GM21528 (cell line): ENCODE measurements around the gene SSH2.
"Not testable (repeated sequence)": the region's sequence is repeated elsewhere in the genome, so short reads cannot be mapped to it uniquely, and the experiment has no call there.

ENCODE experiments used
- ATAC-seq: cut with Tn5 transposase; IDR thresholded peaks from one replicate; pipeline ENCODE4 v1.9.1; 2021; ENCODE audit warnings: mild to moderate bottlenecking, moderate library complexity; ENCODE audit not compliant: unreplicated experiment, low FRiP score

The SSH2 gene

DNA sequence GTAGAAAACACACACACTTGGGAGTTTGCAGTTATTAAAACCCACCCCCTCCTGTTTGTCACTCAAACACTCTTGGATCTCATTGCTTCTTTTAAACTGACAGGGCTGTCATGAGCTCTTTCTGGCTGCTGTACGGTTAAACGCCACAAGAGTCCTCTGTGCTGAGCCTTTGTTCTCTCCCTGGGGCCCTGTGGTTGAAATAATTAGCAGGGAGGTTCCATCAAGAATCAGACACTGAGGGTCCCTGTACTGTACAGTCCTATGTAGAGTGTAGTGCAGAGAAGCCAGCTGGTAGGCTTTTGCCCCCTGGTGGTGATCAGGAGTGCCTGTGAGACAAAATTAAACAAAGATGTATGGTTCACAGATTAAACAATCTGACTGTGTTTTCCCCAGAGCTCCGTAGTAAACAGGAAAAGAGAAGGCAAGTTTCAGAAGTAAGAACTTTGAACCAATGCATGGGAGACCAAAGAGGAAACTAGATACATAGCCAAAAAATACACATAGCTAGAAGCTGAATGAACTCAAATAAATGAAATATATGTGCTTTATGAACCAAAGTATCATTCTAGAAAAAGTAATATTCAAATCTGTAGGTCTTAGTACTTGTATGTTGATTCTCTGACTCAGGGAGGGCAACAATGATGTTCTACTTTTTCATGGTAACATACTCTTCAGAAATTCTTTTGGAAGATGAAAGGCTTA is 1.4 kb upstream of the SSH2 start:
- peak; percentile 65 for ATAC-seq

DNA sequence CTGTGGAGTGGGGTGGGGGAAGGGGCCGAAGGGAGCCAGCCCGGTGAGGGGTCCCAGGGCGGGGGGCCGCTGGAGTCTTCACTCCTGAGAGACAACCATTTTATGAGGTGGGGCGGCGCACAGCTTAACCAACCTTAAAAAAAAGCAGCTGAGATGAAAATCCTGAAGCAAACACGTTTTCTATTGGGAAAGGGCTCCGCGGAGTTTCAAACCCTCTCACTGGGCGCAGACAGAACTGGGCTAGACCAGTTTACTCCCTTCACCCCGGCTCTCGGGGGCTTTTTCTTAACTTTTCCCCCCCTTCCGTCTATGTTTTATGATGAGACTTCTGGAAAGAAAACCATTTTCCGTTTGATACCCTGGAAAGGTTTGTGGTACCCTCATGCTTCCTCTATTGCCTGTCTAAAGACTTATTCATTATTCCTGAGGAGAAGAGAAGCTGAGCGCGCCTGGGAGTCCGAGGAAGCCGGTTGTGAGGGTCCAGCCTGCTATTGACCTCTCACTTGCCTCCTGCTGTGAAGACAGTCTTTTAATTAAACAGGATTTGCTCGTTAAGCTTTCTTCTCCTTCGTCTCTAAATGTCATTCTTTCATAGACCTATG is 482 bp upstream of the SSH2 start:
- ATAC-seq = no peak

DNA sequence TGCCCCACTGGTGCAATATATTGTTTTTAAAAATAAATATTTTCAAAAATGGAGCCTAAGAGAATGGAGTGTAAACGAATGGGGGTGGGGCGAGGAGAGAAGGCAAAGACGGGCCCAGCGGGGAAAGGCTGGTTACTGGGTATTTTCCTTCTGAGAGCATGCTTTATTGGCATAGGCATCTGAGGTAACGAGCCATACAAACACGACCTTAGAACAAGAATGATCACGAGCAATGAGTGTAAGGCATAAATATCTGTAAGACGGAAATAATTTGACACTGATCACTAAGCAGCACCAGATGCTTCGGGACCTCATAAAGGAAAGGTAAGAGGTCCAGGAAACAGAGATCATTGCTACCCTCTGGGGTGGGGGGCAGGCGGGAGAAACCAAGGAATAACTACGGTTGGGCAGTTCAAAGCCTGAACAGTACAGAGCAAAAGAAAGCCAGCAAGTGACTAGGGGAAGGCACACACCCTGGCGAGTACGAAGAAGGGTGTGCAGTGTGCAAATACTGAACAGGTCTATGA is 959 bp downstream of the SSH2 start:
- peak; percentile 10 for ATAC-seq

DNA sequence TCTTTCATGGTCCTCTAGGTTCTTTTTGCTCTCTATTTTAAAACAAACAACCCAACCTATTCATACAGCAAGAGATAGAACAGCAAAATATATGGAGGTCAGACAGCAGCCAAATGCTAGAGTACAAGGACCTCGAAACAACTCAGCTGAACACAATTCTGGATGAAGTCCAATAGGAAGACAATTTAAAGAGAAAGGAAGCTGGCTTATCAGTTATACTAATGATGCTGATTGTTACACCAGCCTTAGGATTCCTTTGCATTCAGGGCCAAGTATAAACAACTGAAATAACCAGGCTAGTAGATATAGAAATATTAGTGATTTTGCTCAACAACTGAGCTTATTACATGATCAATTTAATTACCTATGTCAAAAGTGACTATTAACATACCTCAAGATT is 2.5 kb downstream of the SSH2 start:
- ATAC-seq = no peak

DNA sequence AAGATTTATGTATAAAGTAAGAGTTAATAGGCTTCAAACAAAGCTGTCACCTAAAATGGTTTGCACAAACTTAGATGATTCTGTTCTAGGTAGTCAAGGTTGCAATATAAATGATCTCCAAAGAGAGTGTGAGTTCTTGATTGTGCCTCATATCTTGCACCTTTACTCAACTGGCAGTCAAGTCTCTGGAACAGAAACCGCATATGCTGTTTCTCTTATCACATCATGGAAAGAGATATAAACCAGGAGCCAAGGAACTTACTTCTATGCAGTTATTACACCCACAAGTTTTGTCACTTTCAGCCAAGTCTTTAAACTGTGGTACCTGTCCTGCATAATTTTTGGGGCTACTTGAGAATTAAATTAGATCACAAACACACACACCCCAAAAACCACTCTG is 5.2 kb downstream of the SSH2 start:
- no peak for ATAC-seq

DNA sequence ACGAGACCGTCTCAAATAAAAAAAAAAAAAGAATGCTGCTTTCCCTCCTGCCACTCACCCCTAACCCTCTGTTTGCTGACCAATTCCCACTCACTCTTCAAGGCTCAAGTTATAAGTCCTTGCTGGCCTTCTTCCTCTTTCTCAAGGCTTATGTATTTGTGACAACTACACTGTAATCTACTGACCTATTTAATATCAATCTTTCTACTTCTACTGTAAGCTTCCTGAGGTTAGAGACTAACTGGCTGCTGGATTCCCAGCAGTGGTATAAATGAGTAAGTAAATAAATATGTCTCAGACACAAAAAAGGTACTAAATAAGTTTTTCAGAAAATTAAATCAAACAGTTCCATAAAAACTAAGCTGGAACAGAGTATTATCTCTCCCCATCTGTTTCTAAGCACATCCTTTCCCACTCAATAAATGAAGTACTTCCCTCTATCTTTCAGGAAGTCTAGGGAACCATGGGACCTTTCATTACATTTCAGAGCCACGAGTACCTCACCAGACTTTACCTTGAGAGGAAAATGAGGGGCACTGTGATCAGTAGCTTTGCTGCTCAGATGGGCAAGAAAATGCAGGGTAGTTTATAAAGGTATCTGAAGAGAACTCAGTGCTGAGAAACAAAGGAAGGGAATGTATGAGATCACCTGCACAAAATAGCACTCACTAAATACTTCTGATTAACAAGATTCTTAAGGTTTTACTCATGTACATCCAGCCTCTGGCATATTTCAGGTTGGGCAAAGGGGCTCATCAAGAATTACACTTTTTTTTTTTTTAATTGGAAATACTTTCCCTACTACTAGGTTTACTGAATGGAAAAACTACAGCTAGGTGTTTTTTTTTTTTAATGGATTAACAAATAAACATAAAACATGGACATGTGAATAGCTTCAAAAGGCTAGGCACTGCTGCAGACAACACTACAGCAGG is 10.8 kb downstream of the SSH2 start:
- no peak for ATAC-seq

DNA sequence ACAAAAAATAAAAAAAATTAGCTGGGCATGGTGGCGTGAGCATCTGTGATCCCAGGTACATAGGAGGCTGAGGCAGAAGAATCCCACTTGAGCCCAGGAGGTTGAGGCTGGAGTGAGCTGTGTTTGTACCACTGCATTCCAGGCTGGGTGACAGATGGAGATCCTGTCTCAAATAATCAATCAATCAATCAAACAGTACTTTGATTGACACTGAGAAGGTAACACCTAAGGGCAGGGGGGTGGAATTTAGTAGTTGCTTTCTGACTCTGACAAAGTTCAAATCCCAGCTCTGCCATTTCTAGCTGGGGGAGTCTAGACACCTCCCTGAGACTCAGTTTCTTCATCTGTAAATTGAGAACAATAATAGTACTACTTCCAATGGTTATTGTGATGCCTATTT is 12.0 kb downstream of the SSH2 start:
- ATAC-seq = no peak

DNA sequence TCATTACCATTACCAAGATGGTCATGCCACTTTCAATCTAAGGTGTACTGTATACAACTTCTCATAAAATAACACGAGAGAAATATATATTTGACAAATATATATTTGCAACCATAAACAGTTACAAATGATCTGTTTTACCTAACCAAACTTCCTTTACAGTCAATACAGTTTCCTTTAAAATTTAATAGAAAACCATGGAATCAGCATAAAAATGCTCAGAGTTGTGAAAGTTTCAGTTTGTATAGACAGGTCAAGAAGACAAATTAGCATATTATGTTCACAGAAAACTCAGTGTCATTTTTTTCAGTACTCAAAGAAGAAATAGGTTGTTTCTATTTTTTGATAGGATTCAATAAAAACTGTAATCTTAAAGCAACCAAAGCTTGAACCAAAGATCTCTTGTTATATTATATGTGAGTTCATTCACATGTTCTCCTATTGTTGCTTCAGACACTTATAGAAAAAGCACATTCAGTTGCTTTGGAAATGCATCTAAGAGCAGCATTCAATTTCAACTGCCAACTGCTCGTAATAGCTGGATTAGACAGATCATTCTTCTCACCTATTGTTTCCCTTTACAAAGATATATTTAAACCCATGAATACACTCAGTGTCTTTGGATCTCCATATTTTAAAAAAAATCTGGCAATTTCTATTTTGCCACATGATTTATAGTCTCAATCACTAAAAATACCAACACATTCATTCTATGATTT is 15.1 kb downstream of the SSH2 start:
- ATAC-seq = no peak

DNA sequence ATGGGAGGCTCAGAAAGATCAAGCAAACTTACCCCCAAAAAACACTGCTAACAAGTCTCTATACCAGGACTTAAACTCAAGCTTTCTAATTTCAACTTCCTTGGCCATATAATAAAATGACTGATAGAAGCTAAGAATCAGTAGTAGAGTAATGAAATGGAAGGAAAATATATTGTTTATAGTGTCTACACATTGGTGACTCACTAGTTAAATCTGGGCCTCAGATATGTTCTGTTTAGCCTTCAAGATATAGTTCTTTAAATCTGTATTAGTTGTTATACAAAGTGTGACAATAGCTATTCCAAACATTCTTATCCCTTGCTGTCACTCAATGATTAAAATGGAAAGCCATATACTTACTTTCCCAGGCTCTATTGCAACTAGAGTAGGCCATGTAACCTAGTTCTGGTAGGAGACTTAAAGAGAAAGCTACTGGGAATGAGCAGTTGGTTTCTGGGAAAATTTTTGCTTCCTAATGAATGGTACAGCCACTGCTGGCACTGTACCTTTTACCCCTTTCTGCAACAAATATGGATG is 18.3 kb downstream of the SSH2 start:
- no peak for ATAC-seq

DNA sequence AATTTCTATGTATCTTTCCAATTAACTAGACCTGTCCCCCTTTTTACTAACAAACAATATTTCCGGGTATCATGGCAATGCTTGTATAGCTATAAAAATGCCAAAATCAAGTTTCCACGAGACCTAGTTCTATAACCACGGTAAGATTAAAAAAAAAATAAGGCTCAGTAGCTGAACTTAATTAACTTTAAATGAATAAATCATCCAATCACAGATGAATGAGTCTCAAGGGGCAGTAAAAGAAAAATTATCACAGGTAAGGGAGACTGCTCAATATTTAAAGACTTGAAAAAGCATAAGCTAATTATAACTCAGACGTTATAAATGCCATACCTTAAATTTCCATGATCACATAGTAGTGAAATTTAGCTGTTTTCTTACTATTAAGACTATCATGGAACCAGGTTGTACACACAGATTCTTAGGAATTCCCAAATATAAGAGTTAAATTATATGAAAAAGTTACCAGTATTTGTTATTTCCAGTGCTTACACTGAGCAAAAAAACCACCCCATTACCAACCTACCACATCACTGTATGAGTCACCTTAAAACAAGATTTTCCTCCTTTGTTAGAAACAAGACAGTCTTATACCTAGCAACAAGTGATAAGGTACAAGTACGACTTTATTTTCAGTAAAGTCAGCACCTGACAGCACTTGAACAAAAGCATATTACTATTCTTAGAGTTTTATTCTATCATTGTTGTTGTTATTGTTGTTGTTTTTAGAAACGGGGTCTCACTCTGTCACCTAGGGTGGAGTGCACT is 20.6 kb downstream of the SSH2 start:
- ATAC-seq = no peak

DNA sequence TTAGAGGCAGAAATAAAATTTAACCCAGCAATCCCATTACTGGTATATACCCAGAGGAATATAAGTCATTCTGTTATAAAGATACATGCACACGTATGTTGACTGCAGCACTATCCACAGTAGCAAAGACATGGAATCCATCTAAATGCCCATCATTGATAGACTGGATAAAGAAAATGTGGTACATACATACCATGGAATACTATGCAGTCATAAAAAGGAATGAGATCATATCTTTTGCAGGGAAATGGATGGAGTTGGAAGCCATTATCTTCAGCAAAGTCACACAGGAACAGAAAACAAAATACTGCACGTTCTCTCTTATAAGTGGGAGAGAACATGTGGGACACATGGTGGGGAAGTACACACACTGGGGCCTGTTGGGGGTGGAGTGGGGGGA is 23.1 kb downstream of the SSH2 start:
- ATAC-seq = no peak

DNA sequence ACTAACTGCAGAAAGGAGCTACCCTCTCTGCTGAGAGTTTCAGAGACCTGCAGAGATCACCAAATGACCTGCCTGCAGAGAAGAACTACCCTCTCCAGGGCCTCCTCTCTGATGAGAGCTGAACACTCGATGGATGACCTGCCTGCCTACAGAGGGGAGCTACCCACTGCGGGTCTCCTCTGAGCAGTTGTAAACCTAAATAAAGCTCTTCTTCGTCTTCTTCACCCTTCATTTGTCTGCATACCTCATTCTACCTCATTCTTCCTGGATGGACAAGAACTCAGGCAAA is 24.2 kb downstream of the SSH2 start:
- no peak for ATAC-seq

DNA sequence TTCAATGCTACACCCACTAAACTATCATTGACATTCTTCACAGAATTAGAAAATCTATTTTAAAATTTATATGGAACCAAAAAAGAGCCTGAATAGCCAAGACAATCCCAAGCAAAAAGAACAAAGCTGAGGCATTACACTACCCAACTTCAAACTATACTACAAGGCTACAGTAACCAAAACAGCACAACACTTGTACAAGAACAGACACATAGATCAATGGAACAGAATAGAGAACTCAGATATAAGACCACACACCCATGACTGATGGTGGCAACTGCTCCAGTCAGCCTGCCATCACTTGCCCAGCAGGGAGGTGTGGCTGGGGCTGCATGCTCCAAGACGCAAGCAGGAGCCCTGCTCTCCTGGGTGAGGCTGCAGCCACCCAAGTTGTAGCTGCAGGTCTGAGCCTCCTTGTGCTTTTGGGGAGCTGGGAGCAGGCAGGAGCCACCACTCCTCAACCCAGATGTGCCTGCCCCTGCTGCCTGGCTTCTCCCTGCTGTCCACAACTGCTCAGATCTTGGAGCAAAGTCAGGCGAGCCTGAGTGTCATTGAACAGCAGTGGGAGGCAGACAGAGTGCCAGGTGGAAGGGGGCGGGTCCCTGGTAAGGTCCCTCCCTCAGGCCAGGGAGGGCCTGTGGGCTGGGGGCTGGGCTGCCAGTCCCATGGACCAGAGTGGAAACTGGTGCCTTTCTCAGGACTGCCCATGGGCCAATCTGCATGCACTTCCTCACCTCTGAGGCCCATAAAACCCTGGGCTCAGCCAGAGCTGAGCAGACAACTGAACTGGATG is 24.7 kb downstream of the SSH2 start:
- no peak for ATAC-seq

DNA sequence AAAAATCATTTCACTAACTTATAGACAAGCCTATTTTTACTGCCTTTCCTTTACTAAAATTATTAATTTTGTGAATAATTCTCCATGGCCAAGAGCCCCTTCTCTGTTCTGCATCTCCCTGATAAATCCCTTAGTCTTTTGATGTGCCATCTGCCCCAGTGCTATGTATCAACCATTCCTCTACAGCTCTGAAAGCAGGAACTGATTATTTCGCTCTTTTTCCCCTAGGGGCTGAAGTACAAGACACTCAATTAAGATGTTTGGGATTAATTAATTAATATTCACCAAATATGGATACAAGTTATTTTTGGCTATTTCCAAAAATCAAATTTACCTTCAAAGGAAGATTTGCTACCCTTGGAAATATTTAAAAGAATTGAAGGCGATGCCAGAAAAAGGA is 26.6 kb downstream of the SSH2 start:
- no peak for ATAC-seq

DNA sequence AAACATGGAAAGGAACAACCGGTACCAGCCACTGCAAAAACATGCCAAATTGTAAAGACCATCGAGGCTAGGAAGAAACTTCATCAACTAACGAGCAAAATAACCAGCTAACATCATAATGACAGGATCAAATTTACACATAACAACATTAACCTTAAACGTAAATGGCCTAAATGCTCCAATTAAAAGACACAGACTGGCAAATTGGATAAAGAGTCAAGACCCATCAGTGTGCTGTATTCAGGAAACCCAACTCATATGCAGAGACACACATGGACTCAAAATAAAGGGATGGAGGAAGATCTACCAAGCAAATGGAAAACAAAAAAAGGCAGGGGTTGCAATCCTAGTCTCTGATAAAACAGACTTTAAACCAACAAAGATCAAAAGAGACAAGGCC is 32.9 kb downstream of the SSH2 start:
- ATAC-seq = not testable (repeated sequence)

DNA sequence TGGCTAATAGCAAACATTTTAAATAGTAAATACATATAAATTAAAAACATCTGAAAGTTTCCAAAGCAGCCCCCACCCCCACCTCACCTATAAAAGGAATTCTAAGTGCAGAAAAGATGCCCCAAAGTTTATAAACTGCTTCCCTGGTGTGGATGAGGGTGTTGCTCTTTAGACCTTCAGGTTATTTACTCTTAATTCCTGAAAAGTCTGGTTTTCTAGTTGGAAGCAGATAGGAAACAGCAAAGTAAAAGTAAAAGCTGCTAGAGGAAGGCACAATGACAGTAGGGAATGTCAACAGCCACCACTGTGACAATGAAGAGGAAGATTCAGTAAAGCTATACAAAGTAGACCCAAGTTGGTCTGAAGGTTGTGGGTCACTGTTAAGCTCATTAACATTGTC is 37.8 kb downstream of the SSH2 start:
- no peak for ATAC-seq

DNA sequence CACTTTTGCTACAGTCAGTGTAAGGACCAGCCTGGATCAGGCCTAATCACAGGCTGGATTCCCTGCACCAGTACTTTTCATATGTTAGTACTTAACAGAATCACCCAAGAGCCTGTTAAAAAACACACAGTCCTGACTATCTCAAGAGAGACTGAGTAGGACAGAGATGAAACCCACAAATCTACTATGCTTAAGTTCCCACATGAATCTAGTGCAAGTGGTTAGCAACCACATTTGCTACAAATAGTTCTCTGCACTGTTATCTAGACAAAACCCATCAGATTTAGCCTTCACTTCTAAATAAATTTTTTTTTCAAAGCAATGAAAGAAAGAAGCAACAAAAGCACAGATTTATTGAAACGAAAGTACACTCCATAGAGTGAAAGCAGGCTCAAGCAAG is 38.9 kb downstream of the SSH2 start:
- no peak for ATAC-seq

DNA sequence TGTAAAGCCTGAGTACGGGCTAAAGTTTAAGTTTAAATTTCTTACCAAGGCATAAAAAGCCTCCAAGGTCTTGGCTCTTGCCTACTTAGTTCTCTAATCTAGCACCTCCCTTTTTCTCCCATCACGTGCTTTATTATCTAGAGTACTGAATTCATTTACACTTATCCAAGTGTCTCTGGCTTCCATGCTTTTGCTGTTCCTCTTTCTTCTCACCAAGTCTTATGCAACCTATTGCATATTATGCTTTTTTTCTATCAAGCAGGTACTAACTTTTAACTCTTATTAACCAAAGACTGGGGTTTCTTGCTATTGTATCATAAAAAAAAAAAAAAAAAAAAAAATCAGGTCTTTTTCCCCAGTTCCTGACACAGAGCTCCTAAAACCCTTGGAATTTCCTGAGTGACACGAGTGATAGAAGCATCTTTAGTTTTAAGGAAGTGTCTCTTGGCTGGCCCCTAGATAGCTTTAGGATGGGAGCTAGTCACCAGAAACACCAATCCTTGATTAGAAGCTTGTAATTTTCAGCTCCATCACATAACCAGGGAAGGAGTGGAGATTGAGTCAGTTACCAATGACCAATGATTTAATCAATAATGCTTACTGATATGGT is 44.9 kb downstream of the SSH2 start:
- no peak for ATAC-seq

DNA sequence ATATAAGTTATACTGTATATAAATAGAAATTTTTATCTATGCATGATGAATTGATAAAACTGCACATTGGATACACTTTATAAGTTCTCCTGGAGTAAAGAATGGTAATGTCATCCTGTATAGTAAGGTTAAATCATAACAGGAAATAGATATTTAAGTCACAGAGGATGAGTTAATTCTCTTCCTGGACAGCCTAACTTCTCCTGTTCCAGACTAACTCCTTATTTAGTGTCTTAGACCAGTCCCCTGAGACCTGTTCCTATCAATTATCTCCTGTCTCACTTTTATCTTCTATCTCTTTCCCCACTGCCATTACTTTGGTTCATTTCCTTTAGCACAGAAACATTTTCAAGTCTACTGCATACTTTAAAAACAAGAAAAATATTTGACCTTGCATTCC is 46.5 kb downstream of the SSH2 start:
- no peak for ATAC-seq
